Retinal pigment epithelial cell (primary cell): ENCODE results near the gene CACNA1C.

Experiments
- DNase-seq: peaks from one replicate; pipeline ENCODE4 v3.0.0-alpha.2; 2010; ENCODE audit warnings: low read depth
- H3K4me3 ChIP-seq: 2 replicates; pipeline ENCODE4 v1.5.1; 2011; ENCODE audit warnings: mild to moderate bottlenecking, low read length, control low read depth, moderate library complexity
- CTCF ChIP-seq: conservative IDR thresholded peaks from 2 replicates; pipeline ENCODE4 v1.5.1; 2011; ENCODE audit warnings: low read depth, low read length, control low read depth, inconsistent platforms

Gene CACNA1C

DNA sequence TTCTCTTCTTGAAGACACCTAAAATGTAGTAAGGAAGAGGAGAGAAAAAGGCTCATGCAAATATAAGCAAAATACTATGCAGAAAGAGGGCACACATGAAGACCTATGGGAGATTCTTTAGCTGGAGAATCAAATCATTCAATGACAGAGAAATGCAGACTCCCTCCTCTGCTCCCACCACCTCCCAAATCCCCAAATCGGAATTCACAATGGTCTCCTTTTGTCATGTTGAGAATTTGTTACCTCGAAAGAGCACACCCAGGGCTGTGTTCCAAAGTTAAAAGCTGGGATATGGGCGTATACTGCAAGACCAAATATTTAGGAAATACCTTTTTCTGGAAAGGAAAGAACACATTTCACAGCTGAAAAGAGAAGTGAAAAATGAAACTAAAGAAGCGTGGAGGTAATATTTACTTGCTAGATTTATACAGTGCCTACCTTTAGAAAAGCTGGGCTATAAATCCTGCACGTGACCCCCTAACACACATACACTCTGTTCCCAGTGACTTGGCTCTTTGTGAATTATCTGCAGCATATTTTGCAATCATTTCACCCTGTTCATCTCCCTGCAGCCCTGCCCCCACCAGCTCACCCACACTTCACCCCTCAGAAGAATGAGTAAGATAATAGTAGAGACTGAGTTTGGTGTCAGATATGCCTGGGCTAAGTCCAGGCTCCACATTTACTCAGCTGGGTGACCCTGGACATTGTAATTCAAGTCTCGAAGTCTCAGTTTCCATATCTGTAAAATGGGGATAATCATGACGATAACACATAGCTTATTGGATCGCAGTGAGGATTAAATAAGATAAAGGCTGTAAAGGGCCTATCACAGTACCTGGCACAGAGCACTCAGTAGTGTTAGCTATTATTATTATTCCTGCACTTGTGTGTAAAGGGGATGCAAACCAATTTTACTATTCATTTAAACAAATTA is 2.9 kb upstream of the CACNA1C start:
- DNase-seq: no peak
- no peak for TF ChIP-seq CTCF
- H3K4me3 ChIP-seq: no peak overlapping the region

DNA sequence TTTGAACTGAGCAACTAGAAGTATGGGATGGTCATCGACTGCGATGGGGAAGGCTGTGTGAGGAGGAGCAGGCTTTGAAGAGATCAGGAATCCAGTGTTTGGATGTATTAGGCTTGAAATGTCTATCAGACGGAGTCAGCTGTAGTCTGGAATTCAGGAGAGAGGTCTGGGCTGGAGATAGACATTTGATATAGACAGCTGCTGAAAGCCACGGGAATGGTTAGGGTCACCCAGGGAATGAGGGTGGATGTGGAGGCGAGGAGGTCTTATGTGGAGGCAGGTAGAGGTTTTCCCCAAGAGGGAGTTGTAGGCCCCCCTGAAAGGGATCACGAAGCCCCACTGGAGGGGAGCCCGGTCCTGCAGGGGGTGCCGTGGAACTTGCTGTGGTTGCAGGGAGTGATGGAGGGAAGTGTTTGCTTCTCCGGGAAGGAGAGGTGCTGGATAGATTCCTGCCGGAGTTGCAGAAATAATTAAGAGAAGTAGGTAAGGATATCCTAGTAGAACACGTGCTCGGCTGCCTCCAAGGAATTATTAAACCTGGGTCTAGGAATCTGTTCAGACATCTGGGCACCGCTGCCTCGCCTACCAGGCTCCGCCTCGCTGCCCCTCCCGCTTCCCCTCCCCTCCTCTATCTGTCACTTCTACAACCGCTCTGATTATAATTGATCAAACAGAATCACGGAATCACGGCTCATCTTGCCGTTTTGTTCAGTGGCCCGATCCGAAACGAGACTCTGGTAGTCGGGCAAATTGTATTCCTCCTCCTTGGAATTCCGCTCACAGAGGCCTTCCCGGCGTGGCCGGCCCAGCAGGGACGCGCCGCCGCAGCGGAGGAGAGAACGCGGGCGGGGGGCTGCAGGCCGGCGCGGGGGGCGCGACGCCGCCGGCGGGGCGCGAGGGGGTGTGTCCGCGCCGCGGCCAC is 826 bp upstream of the CACNA1C start:
- TF ChIP-seq CTCF: no peak
- H3K4me3 ChIP-seq: peak overlapping the region; percentile 13

DNA sequence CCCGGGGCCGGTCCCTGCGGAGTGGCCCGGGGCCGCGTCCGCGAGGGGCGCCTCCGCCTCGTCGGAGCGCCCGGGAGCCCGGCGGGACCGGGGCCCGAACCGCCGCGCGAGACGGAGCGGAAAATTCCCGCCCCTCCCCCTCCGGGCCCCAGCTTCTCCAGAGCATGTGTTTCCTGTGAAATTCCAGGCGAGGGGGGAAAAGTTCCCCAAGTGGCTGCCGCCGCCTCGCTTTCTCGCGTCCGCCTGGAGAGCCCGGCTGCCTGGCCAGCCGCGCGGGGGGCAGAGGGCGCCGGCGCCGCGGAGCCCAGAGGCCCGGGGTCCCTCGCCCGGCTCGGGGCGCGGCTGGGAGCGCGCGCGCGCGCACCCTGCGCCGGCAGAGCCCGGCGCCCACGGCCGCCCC is 904 bp downstream of the CACNA1C start:
- TF ChIP-seq CTCF: no peak
- H3K4me3 ChIP-seq: no peak overlapping the region

More for the DNA sequence above, 826 bp upstream of the CACNA1C start:
- no peak for DNase-seq

DNA sequence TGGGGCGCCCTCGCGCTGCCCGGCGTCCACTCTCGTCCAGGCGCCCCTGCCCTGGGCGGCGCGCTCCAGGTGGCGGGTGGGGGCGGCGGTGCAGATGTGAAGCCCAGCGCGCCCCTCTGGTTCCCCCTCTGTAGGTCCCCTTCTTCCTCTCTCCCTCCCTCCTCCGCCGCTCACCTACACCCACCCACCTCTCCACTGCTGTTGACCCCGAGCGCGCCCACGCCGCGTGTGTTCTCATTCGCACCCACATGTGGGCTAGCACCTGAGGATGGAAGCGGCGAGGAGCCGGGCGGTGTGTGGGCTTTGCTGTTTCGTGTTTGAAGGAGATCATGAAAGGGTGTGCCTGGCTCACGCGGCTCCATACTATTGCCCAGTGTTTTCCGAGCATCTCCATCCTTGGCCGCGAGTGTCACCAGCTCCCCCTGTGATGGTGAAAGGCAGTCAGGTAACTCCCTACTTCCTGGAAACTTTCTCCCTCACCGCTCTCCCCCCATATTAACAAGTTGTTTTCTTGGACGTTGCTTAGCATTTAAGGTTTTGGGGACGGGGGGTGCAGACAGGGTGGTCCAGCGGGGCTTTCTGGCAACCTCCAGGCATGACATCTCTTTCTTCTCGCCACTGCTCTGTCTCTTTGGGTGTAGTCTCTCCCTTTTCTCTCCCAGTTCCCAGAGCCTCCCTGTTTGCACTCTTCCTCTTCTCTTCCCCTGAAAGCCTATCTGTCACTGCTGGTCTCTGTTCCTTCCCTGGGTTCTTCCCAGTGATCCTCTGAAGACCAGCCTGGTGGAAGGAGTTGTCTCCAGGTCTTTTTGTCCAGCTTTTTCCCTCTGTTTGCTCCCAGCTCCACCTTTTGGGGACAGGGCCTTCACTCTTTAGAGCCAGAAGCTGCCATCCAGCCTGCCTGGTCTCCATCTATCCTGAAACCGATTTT is 1.6 kb downstream of the CACNA1C start:
- no peak overlapping the region for H3K4me3 ChIP-seq
- no peak for DNase-seq

More for the DNA sequence above, 904 bp downstream of the CACNA1C start:
- DNase-seq: no peak

GRCh38 chr12:2057041-2057794 is 4.4 kb downstream of the CACNA1C start:
- peak; percentile 81 for TF ChIP-seq CTCF
- no peak overlapping the region for H3K4me3 ChIP-seq
- peak; percentile 2 for DNase-seq

More for the DNA sequence above, 1.6 kb downstream of the CACNA1C start:
- no peak for TF ChIP-seq CTCF
